ENCODE results near the gene XIRP2.

DNA sequence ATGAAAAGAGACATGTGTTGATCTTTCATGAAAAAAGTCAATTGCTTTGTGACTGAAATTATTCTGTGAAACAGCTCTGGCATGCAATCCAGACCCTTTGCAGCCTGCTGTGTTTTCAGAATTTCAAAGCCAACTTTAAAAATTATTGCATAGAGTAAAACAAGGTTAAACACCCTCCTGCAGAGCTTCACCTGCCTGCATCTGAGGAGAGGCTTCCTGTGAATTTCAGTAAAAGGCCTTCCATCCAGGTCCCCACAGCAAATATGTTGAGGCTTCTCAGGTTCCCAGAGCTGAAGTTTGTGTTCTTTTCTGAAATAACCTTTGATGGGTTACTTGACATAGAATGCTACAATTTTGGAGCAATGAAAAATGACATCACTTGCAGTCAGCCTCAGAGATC, 4.1 kb downstream of the XIRP2 start:
- TF ChIP-seq ESRRA (IDR thresholded peaks at IDR 0.05; ENCODE audit: low read length) (no peak), SIN3A (IDR thresholded peaks at IDR 0.05; ENCODE audit: low read depth, low read length) (no peak), CREM (IDR thresholded peaks at IDR 0.05; ENCODE audit: low read depth) (no peak), RFX5 (IDR thresholded peaks at IDR 0.05; ENCODE audit: low read depth, low read length) (no peak), CBX3 (IDR thresholded peaks at IDR 0.05; ENCODE audit: borderline replicate concordance, low read depth) (no peak), EZH2 (IDR thresholded peaks at IDR 0.05; ENCODE audit: borderline replicate concordance, control insufficient read depth, low read depth, low read length) (no peak), NR2C2 (IDR thresholded peaks at IDR 0.05; ENCODE audit: borderline replicate concordance, control insufficient read depth, insufficient read length, low read depth) (no peak)
